Right forelimb (tissue), 1 donor: ENCODE data around the gene SLC6A3.
A peak's percentile ranks its signal among the peaks of the same experiment; 100 is the strongest.
"Not testable (repeated sequence)": the region's sequence is repeated elsewhere in the genome, so short reads cannot be mapped to it uniquely, and the experiment has no call there.

Source experiments
- DNase-seq: peaks from one replicate; pipeline ENCODE4 v3.0.0-alpha.2; 2018

Gene SLC6A3

GRCh38 chr5:1385395-1386273 is 59.6 kb downstream of the SLC6A3 start:
- peak; percentile 70 for DNase-seq

DNA sequence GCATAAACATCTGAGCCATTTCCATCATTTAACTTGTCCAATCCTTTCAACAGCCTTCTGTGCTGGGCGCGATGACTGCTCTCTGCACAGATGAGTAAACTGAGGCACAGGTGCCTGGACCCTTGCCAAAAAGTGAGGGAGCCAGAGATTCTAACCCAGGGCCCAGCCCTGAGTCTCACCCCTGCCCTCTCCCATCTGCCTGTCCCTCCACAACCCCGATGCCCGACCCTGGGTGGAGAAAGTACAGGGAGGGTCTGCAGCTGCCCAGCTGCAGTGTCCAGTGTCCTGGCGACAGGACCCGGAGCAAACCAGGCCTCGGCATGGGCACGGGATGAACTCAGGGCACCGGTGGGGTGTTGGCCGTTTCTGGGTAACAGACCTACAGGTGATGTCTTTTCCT is 60.7 kb downstream of the SLC6A3 start:
- no peak for DNase-seq

DNA sequence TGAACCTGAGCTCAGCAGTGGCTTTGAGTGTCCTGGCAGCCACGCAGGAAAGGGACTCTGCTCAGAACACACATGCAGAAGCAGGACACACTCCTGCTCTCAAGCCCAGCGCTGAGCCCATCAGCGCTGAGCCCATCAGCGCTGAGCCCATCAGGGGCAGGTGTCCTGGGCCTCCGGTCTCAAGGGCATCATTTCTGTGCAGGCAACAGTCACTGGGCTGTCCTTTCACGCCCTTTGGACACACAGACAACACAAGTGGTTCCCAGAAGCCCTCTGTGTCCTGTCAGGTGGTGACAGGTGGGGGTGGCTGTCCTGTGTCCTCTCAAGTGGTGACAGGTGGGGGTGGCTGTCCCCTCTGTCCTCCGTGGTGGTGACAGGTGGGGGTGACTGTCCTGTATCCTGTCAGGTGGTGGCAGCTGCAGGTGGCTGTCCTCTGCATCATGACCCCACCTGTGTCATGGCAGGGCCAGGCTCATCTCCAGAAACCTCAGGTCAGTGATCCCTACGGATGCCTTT is 61.3 kb downstream of the SLC6A3 start:
- no peak for DNase-seq

GRCh38 chr5:1383344-1383743 is 61.9 kb downstream of the SLC6A3 start:
- DNase-seq: no peak

GRCh38 chr5:1382248-1382700 is 63.0 kb downstream of the SLC6A3 start:
- no peak for DNase-seq

- DNase-seq: no peak
Observed at GRCh38 chr5:1381370-1382247, 63.6 kb downstream of the SLC6A3 start.

GRCh38 chr5:1380910-1381309 is 64.3 kb downstream of the SLC6A3 start:
- DNase-seq: no peak

DNA sequence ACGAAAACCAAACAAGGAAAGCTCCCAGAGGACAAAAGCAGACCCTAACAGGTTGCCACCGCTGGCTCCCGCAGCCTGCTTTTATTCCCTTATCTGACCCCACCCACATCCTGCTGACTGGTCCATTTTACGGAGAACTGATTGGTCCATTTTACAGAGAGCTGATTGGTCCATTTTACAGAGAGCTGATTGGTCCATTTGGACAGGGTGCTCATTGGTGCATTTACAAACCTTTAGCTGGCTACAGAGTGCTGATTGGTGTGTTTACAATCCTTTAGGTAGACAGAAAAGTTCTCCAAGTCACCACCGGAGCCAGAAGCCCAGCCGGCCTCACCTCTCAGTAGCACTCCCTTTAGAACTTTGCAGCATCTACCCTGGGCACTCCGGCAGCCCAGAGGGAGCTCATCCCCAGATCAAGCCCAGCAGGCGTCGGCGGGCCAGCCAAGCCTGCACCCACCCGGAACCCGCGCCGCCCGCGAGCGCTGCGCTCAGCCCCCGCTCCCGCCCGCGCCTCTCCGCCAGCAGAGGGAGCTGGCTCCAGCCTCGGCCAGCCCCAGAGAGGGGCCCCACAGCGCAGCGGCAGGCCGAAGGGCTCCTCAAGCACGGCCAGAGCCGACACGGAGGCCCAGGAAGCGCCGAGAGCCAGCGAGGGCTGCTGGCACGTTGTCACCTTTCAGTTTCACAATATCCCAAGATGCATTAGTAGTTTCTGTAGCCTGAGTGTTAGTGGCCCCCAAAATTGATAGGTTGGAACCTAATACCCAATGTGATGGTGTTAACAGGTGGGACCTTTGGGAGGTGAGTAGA is 65.0 kb downstream of the SLC6A3 start:
- DNase-seq: no peak

DNA sequence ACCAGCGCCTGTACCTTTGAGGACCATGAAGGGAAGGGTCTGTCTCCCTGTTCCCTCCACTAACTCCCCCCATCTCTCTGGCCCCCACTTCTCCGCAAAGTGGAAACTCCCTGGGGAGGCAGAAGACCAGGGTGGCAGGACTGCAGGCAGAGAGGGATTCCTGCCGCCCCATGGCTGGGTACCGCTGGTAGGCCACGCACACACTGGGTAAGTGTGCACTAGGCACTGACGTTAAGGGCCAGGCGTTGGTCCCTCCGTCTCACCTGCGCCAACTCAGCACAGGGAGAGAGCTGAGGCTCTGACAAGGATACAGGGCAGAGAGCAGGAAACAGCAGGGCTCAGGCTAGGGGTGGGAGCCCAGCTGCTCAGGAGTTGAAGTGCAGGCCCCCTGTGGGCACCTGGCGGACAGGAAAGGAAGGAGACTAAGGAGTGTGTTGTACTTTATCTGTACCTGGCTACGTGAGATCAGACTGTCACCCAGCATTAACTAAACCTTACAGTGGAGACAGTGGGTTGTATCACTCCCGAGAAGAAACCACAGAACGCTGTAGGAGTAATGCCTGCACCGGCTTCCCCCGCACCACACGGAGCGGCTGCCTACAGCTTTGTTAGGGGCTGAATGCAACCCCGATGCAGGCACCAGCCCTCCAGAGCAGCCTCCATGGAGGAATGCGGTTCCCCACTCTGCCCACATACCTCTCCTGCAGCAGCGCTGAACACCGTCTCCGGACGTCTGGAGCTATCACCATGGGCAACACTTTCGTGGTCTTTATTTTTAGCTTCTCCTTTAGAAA is 66.2 kb downstream of the SLC6A3 start:
- DNase-seq: no peak

GRCh38 chr5:1378096-1378495 is 67.1 kb downstream of the SLC6A3 start:
- DNase-seq: no peak

DNA sequence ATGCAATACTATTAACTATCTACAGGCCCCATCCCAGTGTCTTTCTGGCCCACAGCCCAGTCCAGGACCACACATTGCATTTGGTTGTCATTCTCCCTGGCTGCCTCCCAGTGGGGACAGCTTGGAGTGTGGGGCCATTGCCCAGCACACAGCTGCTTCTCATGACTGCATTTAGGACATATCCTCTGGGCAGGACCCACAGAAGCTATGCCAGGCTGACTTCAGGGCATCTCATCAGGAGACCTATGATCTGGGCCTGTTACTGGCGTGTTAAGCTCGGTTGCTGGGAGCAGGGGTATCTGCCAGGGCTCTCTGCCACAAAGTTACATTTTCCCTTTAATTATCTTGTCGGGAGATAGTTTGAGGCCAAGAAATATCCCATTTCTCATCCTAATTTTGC is 68.3 kb downstream of the SLC6A3 start:
- no peak for DNase-seq

DNA sequence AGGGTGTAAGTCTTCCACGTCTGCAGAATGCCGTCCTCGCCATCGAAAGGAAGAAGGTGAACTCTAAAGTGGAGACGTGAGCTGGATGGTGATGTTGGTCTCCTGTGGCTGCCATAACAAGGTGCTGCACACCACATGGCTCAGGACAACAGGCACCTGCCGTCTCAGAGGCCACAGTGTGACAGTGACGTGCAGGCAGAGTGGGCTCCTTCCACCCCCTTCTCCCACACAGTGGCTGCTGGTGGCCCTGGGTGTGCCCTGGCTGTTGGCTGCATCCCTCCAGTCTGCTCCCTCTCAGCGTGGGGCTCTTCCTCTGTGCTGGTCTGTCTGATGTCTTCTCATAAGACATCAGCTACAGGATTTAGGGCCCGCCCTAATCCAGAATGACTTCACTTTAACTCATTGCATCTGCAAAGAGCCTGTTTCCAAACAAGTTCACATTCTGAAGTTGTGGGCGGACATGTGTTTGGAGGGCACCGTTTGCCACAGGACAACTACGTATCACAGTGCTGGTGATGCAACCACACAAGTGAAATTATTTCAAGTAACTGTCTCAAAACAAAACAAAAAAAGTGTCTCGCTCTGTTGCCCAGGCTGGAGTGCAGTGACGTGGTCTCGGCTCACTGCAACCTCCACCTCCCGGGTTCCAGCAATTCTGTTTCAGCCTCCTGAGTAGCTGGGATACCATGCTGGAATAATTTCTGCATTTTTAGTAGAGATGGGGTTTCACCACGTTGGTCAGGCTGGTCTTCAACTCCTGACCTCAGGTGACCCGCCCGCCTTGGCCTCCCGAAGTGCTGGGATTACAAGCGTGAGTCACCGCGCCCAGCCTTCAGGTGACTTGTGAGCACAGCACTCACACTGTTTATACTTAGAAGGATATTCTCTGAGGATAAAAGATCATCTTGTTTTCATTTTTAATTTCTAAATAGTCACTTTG is 69.1 kb downstream of the SLC6A3 start:
- DNase-seq: no peak

GRCh38 chr5:1374679-1375055 is 70.6 kb downstream of the SLC6A3 start:
- no peak for DNase-seq

DNA sequence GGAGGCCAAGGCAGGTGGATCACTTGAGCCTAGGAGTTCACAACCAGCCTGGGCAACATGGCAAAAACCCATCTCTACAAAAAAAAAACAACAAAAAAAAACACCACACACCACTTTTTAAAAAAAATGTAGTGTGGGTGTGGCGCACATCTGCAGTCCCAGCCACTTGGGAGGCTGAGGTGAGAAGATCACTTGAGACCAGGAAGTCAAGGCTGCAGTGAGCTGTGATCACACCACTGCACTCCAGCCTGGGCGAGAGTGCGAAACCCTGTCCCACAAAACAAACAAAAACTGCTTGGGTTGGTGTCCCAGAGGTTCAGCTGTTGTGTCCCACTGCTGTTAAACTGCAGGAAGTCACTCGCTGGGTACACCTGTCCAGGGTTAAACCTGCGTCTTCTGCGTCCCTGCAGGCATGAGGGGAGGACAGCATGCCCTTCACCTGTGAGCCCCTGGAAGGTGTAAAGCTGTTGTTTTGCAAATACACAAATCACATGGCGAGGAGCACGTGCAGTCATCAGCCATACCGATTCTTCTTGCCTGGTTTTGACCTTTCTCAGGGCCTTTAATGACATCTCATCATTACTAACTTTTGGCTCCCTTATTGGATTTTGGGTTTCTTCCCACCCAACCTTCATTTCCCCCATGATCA is 71.1 kb downstream of the SLC6A3 start:
- DNase-seq: no peak

- DNase-seq: not testable (repeated sequence)
Observed at GRCh38 chr5:1371972-1372342, 73.3 kb downstream of the SLC6A3 start.

GRCh38 chr5:1371218-1371971 is 73.8 kb downstream of the SLC6A3 start:
- no peak for DNase-seq

GRCh38 chr5:1370006-1370405 is 75.2 kb downstream of the SLC6A3 start:
- DNase-seq: no peak

DNA sequence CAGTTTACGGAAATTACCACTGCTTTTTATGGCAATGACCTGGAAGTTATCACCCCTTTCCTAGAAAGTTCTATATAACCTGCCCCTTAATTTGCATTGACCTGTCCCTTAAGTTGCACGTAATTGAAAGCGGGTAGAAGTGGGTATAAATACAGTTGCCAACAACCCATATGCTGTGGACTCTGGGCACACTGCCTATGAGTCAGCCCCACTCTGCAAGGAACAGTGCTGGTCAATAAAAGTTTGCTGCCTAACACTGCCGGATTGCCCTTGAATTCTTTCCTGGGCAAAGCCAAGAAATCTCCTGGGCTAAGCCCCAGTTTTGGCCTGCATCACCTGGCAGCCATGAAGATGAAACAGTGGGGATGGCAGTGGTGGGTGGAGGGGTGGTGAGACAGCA is 76.5 kb downstream of the SLC6A3 start:
- no peak for DNase-seq

DNA sequence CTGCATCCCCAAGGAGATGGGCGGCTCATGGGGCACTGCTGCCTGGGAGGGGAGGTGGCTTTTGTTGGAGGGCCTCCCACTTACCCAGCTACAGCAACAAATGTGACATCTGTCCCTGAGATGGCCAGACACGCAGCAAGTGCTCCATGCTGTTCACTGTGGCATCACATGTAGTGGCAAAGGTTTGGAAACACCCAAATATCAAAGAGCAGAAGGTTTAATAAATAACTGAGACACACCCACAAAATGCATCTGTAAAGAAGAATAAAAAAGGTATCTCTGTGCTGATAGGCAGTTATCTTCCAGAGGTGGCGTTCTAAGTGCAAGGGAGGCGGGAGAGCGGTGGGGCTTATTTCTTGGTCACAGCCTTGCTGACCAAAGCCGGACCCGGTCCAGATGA is 77.0 kb downstream of the SLC6A3 start:
- DNase-seq: no peak

GRCh38 chr5:1367149-1367548 is 78.1 kb downstream of the SLC6A3 start:
- no peak for DNase-seq
